Panc1 (cell line): ENCODE results near the gene DSCAM. TPM values are rescaled to one million over a fixed set of nuclear protein-coding genes. Genes with fewer than 3 reads are reported as not detected.

Experiments used
- ATAC-seq: fragments of 200-7000 bp; cut with Tn5 transposase; 2 replicates; pipeline ENCODE4 v1.9.1; 2020; ENCODE audit warnings: mild to moderate bottlenecking, moderate library complexity
- BruUV-seq: library from RNA; stranded (reverse); fragments of 400-500 nt; replicated peaks from 2 replicates; lab custom pipeline; 2021; lab: Mats Ljungman, UMichigan
- CTCF ChIA-PET: fragments of 300-600 bp; sonication (Branson Sonifier 250); formaldehyde crosslinking; loops from one replicate; lab custom pipeline; 2022; ENCODE audit warnings: antibody characterized with exemption; lab: Charles Lee
- POLR2A ChIA-PET: fragments of 300-600 bp; sonication (Branson Sonifier 250); formaldehyde crosslinking; loops from one replicate; lab custom pipeline; 2022; ENCODE audit warnings: antibody characterized with exemption; lab: Charles Lee
- DNase-seq: peaks from one replicate; pipeline ENCODE4 v3.0.0-alpha.2; 2010; ENCODE audit warnings: low read depth, low spot score
- H3K27ac ChIP-seq: 2 replicates; pipeline ENCODE4 v1.5.1; 2011; ENCODE audit warnings: mild to moderate bottlenecking, low read length, inconsistent platforms
- H3K27me3 ChIP-seq: fragments of 200-500 bp; sonication (Bioruptor generic); 2 replicates; pipeline ENCODE4 v1.6.0; 2014; ENCODE audit warnings: low read length, inconsistent platforms; ENCODE audit not compliant: control insufficient read depth, insufficient read depth
- H3K36me3 ChIP-seq: fragments of 200-500 bp; sonication (Bioruptor generic); 2 replicates; pipeline ENCODE4 v1.5.1; 2014; ENCODE audit warnings: inconsistent platforms, mild to moderate bottlenecking, low read length, moderate library complexity; ENCODE audit not compliant: control insufficient read depth, insufficient read depth
- H3K4me1 ChIP-seq: 2 replicates; pipeline ENCODE4 v1.5.1; 2011; ENCODE audit warnings: inconsistent platforms, mild to moderate bottlenecking, low read length, moderate library complexity; ENCODE audit not compliant: control insufficient read depth, insufficient read depth
- H3K4me3 ChIP-seq, 2 experiments: 2 replicates each; pipeline ENCODE4 v1.5.1; 2011 to 2012; ENCODE audit warnings: low read depth in 2 of 2, low read length in 2 of 2, mild to moderate bottlenecking in 2 of 2, inconsistent platforms in 1 of 2, moderate library complexity in 1 of 2
- H3K9me3 ChIP-seq: fragments of 200-500 bp; sonication (Bioruptor generic); 2 replicates; pipeline ENCODE4 v1.5.1; 2014; ENCODE audit warnings: low read depth, mild to moderate bottlenecking, inconsistent platforms, low read length, moderate library complexity; ENCODE audit not compliant: control insufficient read depth, insufficient read depth
- POLR2AphosphoS5 ChIP-seq: IDR thresholded peaks from 2 replicates; pipeline ENCODE4 v1.6.1; 2012; ENCODE audit warnings: mild to moderate bottlenecking, low read depth, low read length, moderate library complexity
- REST ChIP-seq, 2 experiments: IDR thresholded peaks; 2 replicates each; pipeline ENCODE4 v1.6.1; 2011 to 2012; ENCODE audit warnings: low read depth in 2 of 2, control low read depth in 1 of 2, low read length in 1 of 2, mild to moderate bottlenecking in 1 of 2, moderate library complexity in 1 of 2; ENCODE audit not compliant: insufficient read depth in 1 of 2
- SIN3A ChIP-seq: IDR thresholded peaks from 2 replicates; pipeline ENCODE4 v1.6.1; 2012; ENCODE audit warnings: low read depth, mild to moderate bottlenecking, low read length, moderate library complexity, borderline replicate concordance; ENCODE audit not compliant: insufficient read depth
- TCF7L2 ChIP-seq: IDR thresholded peaks from 2 replicates; pipeline ENCODE4 v1.6.1; 2011; ENCODE audit warnings: mild to moderate bottlenecking, low read depth, low read length, inconsistent platforms
- in situ Hi-C: cut with HindIII; loops from 2 replicates; pipeline ENCODE4 v1.10.0; 2016; ENCODE audit warnings: low sequenced_read_pairs, low pct_unique_long_range_greater_than_20kb
- intact Hi-C: fragments of 100-400 bp; cut with micrococcal nuclease; formaldehyde crosslinking; loops from one replicate; pipeline ENCODE4 v1.10.0; 2022; ENCODE audit not compliant: unreplicated experiment
- total RNA-seq: library from RNA; stranded (reverse); gene quantifications from one replicate; pipeline ENCODE4 v1.2.1, GENCODE V29; 2021; ENCODE audit not compliant: unreplicated experiment
- TF ChIP-seq, protein P1 (sequence below): fragments of 450-650 bp; IDR thresholded peaks from 2 replicates; pipeline ENCODE4 v1.5.1; 2017; ENCODE audit warnings: mild to moderate bottlenecking

The DSCAM gene
- total RNA-seq, 1 experiment from 2014 or later, result not detected

- H3K9me3 ChIP-seq, result peaks cover 3% of the 10 kb centered on the region; the same call in 1 of the 2 replicates
- no peak overlapping the region for H3K4me3 ChIP-seq
- BruUV-seq, result no TSS peak
- intact Hi-C loops (no loop called here), in situ Hi-C loops (no loop called here)
- ChIA-PET POLR2A (no interaction called here), CTCF (no interaction called here)
- H3K27me3 ChIP-seq, result no peaks in the 10 kb centered on the region
- DNase-seq, result no peak
- H3K36me3 ChIP-seq, result no peaks in the 10 kb centered on the region
- no peak for TF ChIP-seq TCF7L2
- H3K27ac ChIP-seq, result no peak overlapping the region
- no peaks in the 10 kb centered on the region for H3K4me1 ChIP-seq
- ATAC-seq, result no peak
Observed at GRCh38 chr21:40800126-40800525, 46.8 kb downstream of the DSCAM start.

GRCh38 chr21:40797891-40798290 is 49.1 kb downstream of the DSCAM start:
- no peaks in the 10 kb centered on the region for H3K4me1 ChIP-seq
- ATAC-seq (no peak), DNase-seq (no peak)
- BruUV-seq, result no TSS peak
- POLR2A ChIA-PET, result no interaction called here
- peaks cover 3% of the 10 kb centered on the region; the same call in 1 of the 2 replicates for H3K9me3 ChIP-seq
- in situ Hi-C loops (no loop called here), intact Hi-C loops (no loop called here)
- no peaks in the 10 kb centered on the region for H3K27me3 ChIP-seq
- no peak overlapping the region for H3K27ac ChIP-seq
- CTCF ChIA-PET, result no interaction called here
- TF ChIP-seq POLR2AphosphoS5, result no peak
- TF ChIP-seq, protein P1, sequence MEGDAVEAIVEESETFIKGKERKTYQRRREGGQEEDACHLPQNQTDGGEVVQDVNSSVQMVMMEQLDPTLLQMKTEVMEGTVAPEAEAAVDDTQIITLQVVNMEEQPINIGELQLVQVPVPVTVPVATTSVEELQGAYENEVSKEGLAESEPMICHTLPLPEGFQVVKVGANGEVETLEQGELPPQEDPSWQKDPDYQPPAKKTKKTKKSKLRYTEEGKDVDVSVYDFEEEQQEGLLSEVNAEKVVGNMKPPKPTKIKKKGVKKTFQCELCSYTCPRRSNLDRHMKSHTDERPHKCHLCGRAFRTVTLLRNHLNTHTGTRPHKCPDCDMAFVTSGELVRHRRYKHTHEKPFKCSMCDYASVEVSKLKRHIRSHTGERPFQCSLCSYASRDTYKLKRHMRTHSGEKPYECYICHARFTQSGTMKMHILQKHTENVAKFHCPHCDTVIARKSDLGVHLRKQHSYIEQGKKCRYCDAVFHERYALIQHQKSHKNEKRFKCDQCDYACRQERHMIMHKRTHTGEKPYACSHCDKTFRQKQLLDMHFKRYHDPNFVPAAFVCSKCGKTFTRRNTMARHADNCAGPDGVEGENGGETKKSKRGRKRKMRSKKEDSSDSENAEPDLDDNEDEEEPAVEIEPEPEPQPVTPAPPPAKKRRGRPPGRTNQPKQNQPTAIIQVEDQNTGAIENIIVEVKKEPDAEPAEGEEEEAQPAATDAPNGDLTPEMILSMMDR, result no peak
- TF ChIP-seq TCF7L2, result no peak
- no peak for TF ChIP-seq REST (IDR thresholded peaks at IDR 0.05; ENCODE audit: insufficient read depth in 1 of 2, low read depth in 2 of 2, low read length in 1 of 2)
- TF ChIP-seq SIN3A, result no peak
- no peak overlapping the region for H3K4me3 ChIP-seq
- H3K36me3 ChIP-seq, result no peaks in the 10 kb centered on the region

DNA sequence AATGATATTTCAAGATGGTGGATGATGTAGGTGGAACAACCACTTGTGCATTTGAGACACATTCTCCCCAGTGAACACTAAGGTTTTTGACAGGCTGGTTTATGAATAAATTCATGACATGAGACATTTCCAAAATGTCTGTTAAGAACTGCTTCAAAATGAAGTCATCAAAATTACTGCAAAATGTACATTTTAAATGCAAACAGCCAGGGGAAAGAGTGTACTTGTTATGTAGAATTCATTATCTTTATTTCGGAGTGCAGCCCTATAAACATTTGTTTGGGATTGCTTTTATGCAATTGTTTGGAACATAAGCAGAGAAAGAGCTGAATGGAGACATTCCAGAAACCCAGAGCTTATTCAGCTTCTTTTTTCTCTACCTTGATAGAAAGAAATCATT is 49.5 kb downstream of the DSCAM start:
- no peak overlapping the region for H3K27ac ChIP-seq
- POLR2A ChIA-PET, result no interaction called here
- no peaks in the 10 kb centered on the region for H3K4me1 ChIP-seq
- H3K4me3 ChIP-seq, result no peak overlapping the region
- CTCF ChIA-PET, result no interaction called here
- intact Hi-C loops (no loop called here), in situ Hi-C loops (no loop called here)
- DNase-seq (no peak), ATAC-seq (no peak)
- H3K27me3 ChIP-seq, result no peaks in the 10 kb centered on the region
- H3K9me3 ChIP-seq, result peaks cover 3% of the 10 kb centered on the region; the same call in 1 of the 2 replicates
- H3K36me3 ChIP-seq, result no peaks in the 10 kb centered on the region
- TF ChIP-seq, protein P1, result no peak
- TF ChIP-seq POLR2AphosphoS5, result no peak
- no peak for TF ChIP-seq TCF7L2
- TF ChIP-seq REST (IDR thresholded peaks at IDR 0.05; ENCODE audit: insufficient read depth in 1 of 2, low read depth in 2 of 2, low read length in 1 of 2), result no peak
- TF ChIP-seq SIN3A, result no peak
- BruUV-seq, result no TSS peak
